Lower lobe of right lung (tissue), 2 donors: ENCODE measurements around the gene GDF11. TPM values are rescaled to one million over a fixed set of nuclear protein-coding genes. Genes with fewer than 3 reads are reported as not detected.

Experiments used
- ATAC-seq, 2 donors: fragments of 200-7000 bp; cut with Tn5 transposase; one replicate each; pipeline ENCODE4 v1.9.1; 2020 to 2022; ENCODE audit warnings: mild to moderate bottlenecking in 2 of 2, moderate library complexity in 2 of 2
- DNase-seq: peaks from one replicate; pipeline ENCODE4 v3.0.0-alpha.2; 2020
- H3K27ac ChIP-seq: fragments of 200-600 bp; one replicate; pipeline ENCODE4 v1.8.0; 2022
- H3K27me3 ChIP-seq: fragments of 200-600 bp; one replicate; pipeline ENCODE4 v1.8.0; 2022; ENCODE audit warnings: low read depth
- H3K36me3 ChIP-seq: fragments of 200-600 bp; one replicate; pipeline ENCODE4 v1.8.0; 2022; ENCODE audit warnings: mild to moderate bottlenecking
- H3K4me1 ChIP-seq: fragments of 200-600 bp; one replicate; pipeline ENCODE4 v1.8.0; 2022
- H3K4me3 ChIP-seq: fragments of 200-600 bp; one replicate; pipeline ENCODE4 v1.8.0; 2022; ENCODE audit warnings: mild to moderate bottlenecking
- H3K9me3 ChIP-seq: fragments of 200-600 bp; one replicate; pipeline ENCODE4 v1.8.0; 2022
- intact Hi-C: fragments of 100-400 bp; cut with DNase I; formaldehyde crosslinking; loops from one replicate; pipeline ENCODE4 v1.11.0; 2022
- total RNA-seq: library from RNA; stranded (reverse); fragmentation: NEBNext Ultra II Directional; extraction: Animal tissue kit (Norgen Biotek cat#: 25700); gene quantifications from one replicate; pipeline ENCODE4 v1.2.1, GENCODE V29; 2021
- TF ChIP-seq, protein P1 (sequence below): fragments of 200-600 bp; IDR thresholded peaks from one replicate; pipeline ENCODE4 v1.8.0; 2022; ENCODE audit warnings: antibody characterized with exemption, mild to moderate bottlenecking
- donor health status: DM: no; HTN: yes; CAD: no; lungs with severe emphysema.

GDF11 gene
- total RNA-seq, 1 donor from 2014 or later = 3.8 TPM

DNA sequence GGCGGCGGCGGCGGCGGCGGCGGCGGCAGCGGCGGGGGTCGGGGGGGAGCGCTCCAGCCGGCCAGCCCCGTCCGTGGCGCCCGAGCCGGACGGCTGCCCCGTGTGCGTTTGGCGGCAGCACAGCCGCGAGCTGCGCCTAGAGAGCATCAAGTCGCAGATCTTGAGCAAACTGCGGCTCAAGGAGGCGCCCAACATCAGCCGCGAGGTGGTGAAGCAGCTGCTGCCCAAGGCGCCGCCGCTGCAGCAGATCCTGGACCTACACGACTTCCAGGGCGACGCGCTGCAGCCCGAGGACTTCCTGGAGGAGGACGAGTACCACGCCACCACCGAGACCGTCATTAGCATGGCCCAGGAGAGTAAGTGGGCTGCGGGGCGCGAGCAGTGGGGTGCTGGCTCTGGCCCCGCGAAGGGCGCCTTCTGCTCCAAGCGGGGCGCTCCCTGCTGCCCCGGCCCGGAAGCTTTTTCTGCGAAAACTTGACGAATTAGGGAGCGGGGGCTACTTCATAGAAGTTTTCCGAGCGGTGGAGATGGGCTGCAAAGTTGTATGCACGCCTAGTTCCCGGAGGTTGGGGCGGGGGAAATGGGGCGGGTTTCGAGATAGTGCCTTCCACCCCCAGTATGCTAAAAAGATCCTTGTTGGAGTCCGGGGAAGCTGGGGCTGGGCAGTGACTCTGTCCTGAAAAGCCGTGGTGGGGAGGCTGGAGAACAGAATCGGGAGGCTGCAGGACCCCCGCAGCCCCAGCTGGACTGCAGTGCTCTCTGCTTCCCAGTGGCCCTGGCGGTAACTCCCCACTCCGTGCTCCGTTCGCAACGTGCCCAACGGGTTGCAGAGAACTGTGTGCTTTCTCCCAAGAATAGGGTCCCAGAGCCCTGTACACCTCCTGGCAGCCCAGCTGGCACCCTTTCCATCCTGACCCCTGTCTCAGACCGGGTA is 751 bp downstream of the GDF11 start:
- H3K27ac ChIP-seq = peak overlapping the region; percentile 21
- intact Hi-C loops = loop anchor here (10.0 kb wide), 1 partner anchor 191 kb away; the partner anchor contains the start of gene DGKA
- DNase-seq (peak; percentile 78), ATAC-seq (peak; percentile 46 to 53)
- TF ChIP-seq, protein P1, sequence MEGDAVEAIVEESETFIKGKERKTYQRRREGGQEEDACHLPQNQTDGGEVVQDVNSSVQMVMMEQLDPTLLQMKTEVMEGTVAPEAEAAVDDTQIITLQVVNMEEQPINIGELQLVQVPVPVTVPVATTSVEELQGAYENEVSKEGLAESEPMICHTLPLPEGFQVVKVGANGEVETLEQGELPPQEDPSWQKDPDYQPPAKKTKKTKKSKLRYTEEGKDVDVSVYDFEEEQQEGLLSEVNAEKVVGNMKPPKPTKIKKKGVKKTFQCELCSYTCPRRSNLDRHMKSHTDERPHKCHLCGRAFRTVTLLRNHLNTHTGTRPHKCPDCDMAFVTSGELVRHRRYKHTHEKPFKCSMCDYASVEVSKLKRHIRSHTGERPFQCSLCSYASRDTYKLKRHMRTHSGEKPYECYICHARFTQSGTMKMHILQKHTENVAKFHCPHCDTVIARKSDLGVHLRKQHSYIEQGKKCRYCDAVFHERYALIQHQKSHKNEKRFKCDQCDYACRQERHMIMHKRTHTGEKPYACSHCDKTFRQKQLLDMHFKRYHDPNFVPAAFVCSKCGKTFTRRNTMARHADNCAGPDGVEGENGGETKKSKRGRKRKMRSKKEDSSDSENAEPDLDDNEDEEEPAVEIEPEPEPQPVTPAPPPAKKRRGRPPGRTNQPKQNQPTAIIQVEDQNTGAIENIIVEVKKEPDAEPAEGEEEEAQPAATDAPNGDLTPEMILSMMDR = no peak
- H3K9me3 ChIP-seq = no peaks in the 10 kb centered on the region
- H3K4me1 ChIP-seq = peaks cover 14% of the 10 kb centered on the region
- H3K4me3 ChIP-seq = peak overlapping the region; percentile 58
- H3K27me3 ChIP-seq = no peaks in the 10 kb centered on the region
- H3K36me3 ChIP-seq = no peaks in the 10 kb centered on the region

DNA sequence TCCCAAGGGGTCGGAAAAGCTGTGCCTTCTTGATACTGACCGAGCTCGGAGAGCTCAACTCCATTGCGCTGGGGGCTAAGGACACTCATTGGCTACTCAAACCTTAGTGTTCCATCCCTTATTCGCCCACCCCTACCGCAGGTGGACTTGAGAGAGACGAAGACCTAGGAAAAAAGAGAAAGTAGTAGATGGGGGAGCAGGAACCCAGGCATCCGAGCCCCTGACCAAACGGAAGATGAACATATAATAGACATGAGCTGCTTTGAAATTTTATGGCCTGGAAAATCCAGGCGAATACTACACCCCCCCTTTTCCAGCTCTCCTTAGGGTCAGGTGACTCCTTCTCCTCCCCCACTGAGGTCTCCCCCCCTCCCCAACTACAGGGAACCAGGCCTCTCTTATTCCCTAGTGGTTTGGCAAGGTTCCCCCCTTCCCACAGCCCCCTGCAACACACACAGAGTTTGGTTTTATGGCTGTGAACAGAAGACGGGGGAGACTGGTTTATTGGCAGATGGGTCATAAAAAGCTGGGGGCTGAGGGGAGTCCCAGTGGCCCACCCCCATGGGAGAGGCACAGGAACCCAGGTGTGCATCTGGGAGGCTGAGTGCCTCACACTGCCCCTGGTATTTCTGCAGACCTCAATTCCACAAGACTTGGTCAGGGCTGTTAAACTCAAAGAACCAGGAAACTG is 1.6 kb downstream of the GDF11 start:
- H3K27ac ChIP-seq = peak overlapping the region; percentile 21
- intact Hi-C loops = loop anchor here (10.0 kb wide), 1 partner anchor 190 kb away; the partner anchor contains the start of gene DGKA
- TF ChIP-seq, protein P1 = no peak
- no peaks in the 10 kb centered on the region for H3K27me3 ChIP-seq
- no peaks in the 10 kb centered on the region for H3K9me3 ChIP-seq
- DNase-seq (no peak), ATAC-seq (peak; percentile 2)
- H3K36me3 ChIP-seq = no peaks in the 10 kb centered on the region
- H3K4me1 ChIP-seq = peaks cover 14% of the 10 kb centered on the region
- H3K4me3 ChIP-seq = peak overlapping the region; percentile 58

DNA sequence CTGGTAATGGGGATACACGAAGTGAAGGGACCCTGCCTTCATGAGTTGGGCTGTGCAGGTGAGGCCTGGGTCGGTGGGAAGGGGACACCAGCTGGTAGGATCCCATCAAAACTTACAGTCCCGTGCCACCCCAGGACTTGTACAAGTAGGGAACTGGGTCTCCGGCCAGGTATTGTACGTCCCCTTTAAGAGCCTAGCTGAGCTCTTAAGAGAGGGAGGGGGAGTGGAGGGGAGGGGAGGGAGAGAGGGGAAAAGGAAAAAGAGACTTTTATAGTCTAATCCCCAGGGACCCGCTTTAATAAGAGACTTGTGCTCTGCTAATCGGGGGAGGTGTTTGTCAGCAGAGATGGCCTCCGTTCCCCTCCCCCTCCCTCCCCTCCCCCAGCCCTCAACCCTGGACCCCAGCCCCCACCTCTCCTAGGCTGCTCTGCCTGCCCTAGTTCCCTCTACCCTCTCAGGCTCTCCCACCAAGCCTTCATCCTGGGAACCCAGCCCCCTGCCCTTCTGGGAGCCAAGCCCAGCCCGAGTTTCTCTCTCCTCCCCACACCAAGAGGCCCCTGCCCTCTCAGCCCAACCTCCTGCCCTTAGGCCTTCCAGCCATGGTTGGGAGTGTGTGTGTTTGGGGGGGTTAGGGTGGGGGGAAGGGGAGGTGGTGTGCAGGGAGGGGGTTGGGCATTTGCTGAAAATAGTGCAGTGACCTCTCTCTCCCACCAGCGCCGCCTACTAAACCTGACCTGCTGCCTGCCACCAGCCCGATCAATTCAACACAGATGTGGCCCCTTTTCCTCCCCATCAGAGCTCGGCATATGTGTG is 2.6 kb downstream of the GDF11 start:
- ATAC-seq = peak in 1 of 2 donors; percentile 7
- Histone ChIP-seq H3K9me3 (no peaks in the 10 kb centered on the region), H3K4me1 (peaks cover 14% of the 10 kb centered on the region), H3K36me3 (no peaks in the 10 kb centered on the region), H3K27ac (no peak overlapping the region), H3K4me3 (peak overlapping the region; percentile 8), H3K27me3 (no peaks in the 10 kb centered on the region)
- intact Hi-C loops = loop anchor here (10.0 kb wide), 1 partner anchor 189 kb away; the partner anchor contains the start of gene DGKA
- no peak for DNase-seq
- TF ChIP-seq, protein P1 = no peak

DNA sequence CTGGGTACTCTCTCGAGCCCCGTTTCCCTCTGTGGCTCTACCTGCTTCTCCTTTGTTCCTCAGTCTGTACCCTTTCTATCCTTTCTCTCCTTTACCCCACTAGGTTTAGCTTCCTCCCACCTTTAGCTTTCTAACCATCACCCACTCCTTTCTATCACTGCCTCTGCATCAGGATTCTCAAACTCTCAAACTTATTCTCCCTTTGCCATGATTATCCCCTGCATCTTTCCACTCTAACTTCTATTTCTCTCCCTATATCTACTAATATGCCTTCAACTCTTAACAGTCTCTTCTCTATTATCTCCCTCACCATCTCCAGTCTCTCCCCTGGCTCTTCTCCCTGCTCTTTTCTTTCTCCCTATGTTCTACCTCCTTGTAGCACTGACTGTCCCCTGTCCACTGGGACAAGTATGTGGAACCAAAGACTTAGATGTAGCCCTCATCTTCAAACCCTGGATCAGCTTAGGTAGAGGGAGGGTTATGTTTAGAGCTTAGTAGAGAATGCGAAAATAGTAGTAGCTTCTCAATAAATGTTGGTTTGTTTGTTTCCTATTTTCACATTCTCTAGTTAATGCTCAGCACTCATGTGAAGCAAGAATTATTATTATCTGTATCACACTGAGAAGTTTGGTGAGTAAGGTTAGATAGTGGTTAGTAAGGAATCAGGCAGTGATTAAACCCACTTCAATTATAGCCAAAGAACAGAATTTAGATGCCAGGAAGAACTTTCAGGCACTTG is 3.4 kb downstream of the GDF11 start:
- intact Hi-C loops = loop anchor here (10.0 kb wide), 1 partner anchor 188 kb away; the partner anchor contains the start of gene DGKA
- Histone ChIP-seq H3K4me3 (no peak overlapping the region), H3K27me3 (no peaks in the 10 kb centered on the region), H3K36me3 (peaks cover 7% of the 10 kb centered on the region), H3K4me1 (peaks cover 14% of the 10 kb centered on the region), H3K9me3 (no peaks in the 10 kb centered on the region), H3K27ac (no peak overlapping the region)
- DNase-seq (no peak), ATAC-seq (no peak)
- TF ChIP-seq, protein P1 = no peak
